Fibroblast of lung (primary cell): ENCODE measurements around the gene SLIT3. TPM values are rescaled to one million over a fixed set of nuclear protein-coding genes. Genes with fewer than 3 reads are reported as not detected.
A peak's percentile ranks its signal among the peaks of the same experiment; 100 is the strongest.

Experiments
- DNase-seq, 2 donors: peaks; one replicate each; pipeline versions ENCODE4 v3.0.0 to v3.0.0-alpha.2; 2010; ENCODE audit warnings: low read depth in 2 of 2
- H2AFZ ChIP-seq: 2 replicates; pipeline ENCODE4 v1.5.1; 2012; ENCODE audit warnings: low read length, control low read depth, inconsistent platforms
- H3K27ac ChIP-seq: 2 replicates; pipeline ENCODE4 v1.5.1; 2011; ENCODE audit warnings: low read length, control low read depth; ENCODE audit not compliant: insufficient read depth
- H3K27me3 ChIP-seq: 2 replicates; pipeline ENCODE4 v1.5.1; 2011; ENCODE audit warnings: mild to moderate bottlenecking, low read length; ENCODE audit not compliant: control insufficient read depth, insufficient read depth
- H3K36me3 ChIP-seq: 2 replicates; pipeline ENCODE4 v1.5.1; 2011; ENCODE audit warnings: low read length; ENCODE audit not compliant: control insufficient read depth, insufficient read depth
- H3K4me1 ChIP-seq: 2 replicates; pipeline ENCODE4 v1.5.1; 2011; ENCODE audit warnings: low read length; ENCODE audit not compliant: control insufficient read depth, insufficient read depth; ENCODE audit errors: extremely low read depth
- H3K4me2 ChIP-seq: 2 replicates; pipeline ENCODE4 v1.5.1; 2011; ENCODE audit warnings: low read length, control low read depth; ENCODE audit not compliant: insufficient read depth; ENCODE audit errors: extremely low read depth
- H3K4me3 ChIP-seq, 4 experiments: fragments of 200-600 bp in 1 of 4; sonication (generic) in 1 of 4; replicated peaks in 1 of 4; 2 replicates each; pipeline ENCODE4 v1.5.1; 2011 to 2016; ENCODE audit warnings: low read length in 4 of 4, low read depth in 3 of 4, mild to moderate bottlenecking in 3 of 4, control low read depth in 2 of 4, inconsistent platforms in 1 of 4, mixed read lengths in 1 of 4; ENCODE audit not compliant: insufficient read depth in 1 of 4; ENCODE audit errors: control extremely low read depth in 1 of 4
- H3K79me2 ChIP-seq: 2 replicates; pipeline ENCODE4 v1.5.1; 2012; ENCODE audit warnings: mild to moderate bottlenecking, low read length, inconsistent platforms; ENCODE audit not compliant: control insufficient read depth, insufficient read depth
- H3K9ac ChIP-seq: 2 replicates; pipeline ENCODE4 v1.5.1; 2011; ENCODE audit warnings: mild to moderate bottlenecking, low read length, control low read depth; ENCODE audit not compliant: insufficient read depth
- H3K9me3 ChIP-seq: 2 replicates; pipeline ENCODE4 v1.5.1; 2012; ENCODE audit warnings: low read depth, low read length; ENCODE audit not compliant: control insufficient read depth, insufficient read depth
- H4K20me1 ChIP-seq: 2 replicates; pipeline ENCODE4 v1.5.1; 2011; ENCODE audit warnings: low read length; ENCODE audit not compliant: control insufficient read depth, insufficient read depth; ENCODE audit errors: extremely low read depth
- EZH2 ChIP-seq: IDR thresholded peaks from 2 replicates; pipeline ENCODE4 v1.5.1; 2012; ENCODE audit warnings: low read length, control low read depth, mild to moderate bottlenecking; ENCODE audit errors: missing control alignments
- polyA plus RNA-seq, 2 donors: library from polyadenylated mRNA; depleted of rRNA in 1 of 2; stranded (reverse) in 1 of 2; unstranded in 1 of 2; fragments of >200 nt; gene quantifications; 2 replicates each; pipeline ENCODE4 v1.2.1, GENCODE V29; 2011 to 2012; ENCODE audit warnings: missing spikeins in 1 of 2
- total RNA-seq: library from RNA; depleted of rRNA; stranded (reverse); fragments of >200 nt; gene quantifications from 2 replicates; pipeline ENCODE4 v1.2.1, GENCODE V29; 2014
- TF ChIP-seq, protein P1 (sequence below), 2 donors: IDR thresholded peaks in 1 of 2; conservative IDR thresholded peaks in 1 of 2; 1 replicate in 1 of 2; 2 replicates in 1 of 2; pipeline ENCODE4 v1.5.1; 2011 to 2012; ENCODE audit warnings: low read length in 2 of 2, control low read depth in 1 of 2, inconsistent platforms in 1 of 2, low read depth in 1 of 2, mild to moderate bottlenecking in 1 of 2

The SLIT3 gene
- total and polyA plus RNA-seq, 2 donors (not counting 1 experiment from before 2014, with no cell fraction given), result 1.6 to 4.6 TPM

DNA sequence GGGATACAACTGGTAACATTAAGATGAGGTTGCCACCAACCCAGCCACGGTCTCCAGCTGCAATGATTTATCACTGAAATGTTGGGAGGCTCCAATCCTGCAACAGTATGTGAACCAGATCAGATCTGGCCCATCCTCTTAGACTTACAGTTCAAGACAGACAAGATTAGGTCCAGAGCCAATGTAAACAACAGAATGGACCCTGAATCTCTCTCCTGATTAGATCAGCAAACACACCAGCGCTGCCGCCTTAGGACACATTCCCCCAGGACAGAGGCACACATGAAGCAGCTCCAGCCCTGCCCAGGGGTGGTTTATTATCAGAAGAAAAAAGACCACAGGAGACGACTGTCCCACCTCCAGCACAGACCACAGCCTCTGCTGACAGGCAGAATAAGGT is 82.1 kb downstream of the SLIT3 start:
- Histone ChIP-seq H3K4me1 (no peaks in the 10 kb centered on the region), H3K4me2 (no peak overlapping the region), H3K36me3 (no peaks in the 10 kb centered on the region), H3K9ac (no peak overlapping the region), H3K79me2 (no peaks in the 10 kb centered on the region), H3K27me3 (no peaks in the 10 kb centered on the region), H3K9me3 (no peaks in the 10 kb centered on the region), H3K4me3 (no peak overlapping the region), H2AFZ (no peak overlapping the region), H3K27ac (no peak overlapping the region), H4K20me1 (no peaks in the 10 kb centered on the region)
- TF ChIP-seq EZH2, result no peak
- TF ChIP-seq, protein P1, sequence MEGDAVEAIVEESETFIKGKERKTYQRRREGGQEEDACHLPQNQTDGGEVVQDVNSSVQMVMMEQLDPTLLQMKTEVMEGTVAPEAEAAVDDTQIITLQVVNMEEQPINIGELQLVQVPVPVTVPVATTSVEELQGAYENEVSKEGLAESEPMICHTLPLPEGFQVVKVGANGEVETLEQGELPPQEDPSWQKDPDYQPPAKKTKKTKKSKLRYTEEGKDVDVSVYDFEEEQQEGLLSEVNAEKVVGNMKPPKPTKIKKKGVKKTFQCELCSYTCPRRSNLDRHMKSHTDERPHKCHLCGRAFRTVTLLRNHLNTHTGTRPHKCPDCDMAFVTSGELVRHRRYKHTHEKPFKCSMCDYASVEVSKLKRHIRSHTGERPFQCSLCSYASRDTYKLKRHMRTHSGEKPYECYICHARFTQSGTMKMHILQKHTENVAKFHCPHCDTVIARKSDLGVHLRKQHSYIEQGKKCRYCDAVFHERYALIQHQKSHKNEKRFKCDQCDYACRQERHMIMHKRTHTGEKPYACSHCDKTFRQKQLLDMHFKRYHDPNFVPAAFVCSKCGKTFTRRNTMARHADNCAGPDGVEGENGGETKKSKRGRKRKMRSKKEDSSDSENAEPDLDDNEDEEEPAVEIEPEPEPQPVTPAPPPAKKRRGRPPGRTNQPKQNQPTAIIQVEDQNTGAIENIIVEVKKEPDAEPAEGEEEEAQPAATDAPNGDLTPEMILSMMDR (conservative IDR thresholded peaks at IDR 0.05 in 1 of 2, IDR thresholded peaks at IDR 0.05 in 1 of 2; ENCODE audit: low read depth in 1 of 2, low read length in 2 of 2), result no peak
- peak in 1 of 2 donors; percentile 25 for DNase-seq

DNA sequence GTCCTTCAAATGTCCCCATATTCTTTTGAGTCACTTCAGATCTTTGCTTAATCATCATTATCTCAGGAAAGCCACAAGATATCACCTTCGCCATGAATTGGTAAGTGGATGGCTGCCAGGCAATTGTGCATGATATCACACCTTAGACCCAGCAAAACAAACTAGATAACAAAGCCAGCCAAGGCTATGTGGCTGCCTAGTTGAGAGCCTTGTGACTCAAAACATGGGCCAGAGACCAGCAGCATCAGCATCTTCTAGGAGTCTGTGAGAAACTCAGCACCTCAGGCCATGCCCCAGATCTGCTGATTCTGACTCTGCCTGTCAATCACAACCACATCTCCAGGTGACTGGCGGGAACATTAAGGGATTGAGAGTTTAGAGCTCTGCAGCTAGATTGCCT is 82.8 kb downstream of the SLIT3 start:
- H3K79me2 ChIP-seq, result no peaks in the 10 kb centered on the region
- H3K9me3 ChIP-seq, result no peaks in the 10 kb centered on the region
- no peaks in the 10 kb centered on the region for H3K36me3 ChIP-seq
- no peak for TF ChIP-seq EZH2
- TF ChIP-seq, protein P1 (conservative IDR thresholded peaks at IDR 0.05 in 1 of 2, IDR thresholded peaks at IDR 0.05 in 1 of 2; ENCODE audit: low read depth in 1 of 2, low read length in 2 of 2), result no peak
- DNase-seq, result no peak
- no peaks in the 10 kb centered on the region for H3K27me3 ChIP-seq
- H3K4me2 ChIP-seq, result no peak overlapping the region
- H3K27ac ChIP-seq, result no peak overlapping the region
- no peak overlapping the region for H2AFZ ChIP-seq
- no peak overlapping the region for H3K9ac ChIP-seq
- no peaks in the 10 kb centered on the region for H3K4me1 ChIP-seq
- H4K20me1 ChIP-seq, result no peaks in the 10 kb centered on the region
- H3K4me3 ChIP-seq, result no peak overlapping the region

DNA sequence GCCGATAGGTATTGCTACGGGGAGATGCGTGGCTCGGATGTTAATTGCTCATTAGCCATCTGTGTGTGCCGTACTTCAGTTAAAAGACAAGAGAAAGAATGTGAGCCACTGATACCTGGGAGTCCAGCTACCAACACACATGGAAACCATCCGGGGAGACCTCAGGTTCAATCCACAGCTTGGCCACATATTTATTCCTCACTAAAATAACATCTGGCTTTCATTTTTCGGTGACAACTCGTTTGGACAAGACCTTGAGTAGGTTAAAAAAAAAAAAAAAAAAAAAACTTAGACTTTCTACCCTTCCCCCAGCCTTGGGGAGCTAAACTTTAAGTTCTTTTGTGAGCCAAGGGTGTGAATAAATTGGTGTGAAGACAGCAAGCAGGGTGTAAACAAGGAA is 84.1 kb downstream of the SLIT3 start:
- H3K4me3 ChIP-seq, result no peak overlapping the region
- H3K36me3 ChIP-seq, result no peaks in the 10 kb centered on the region
- no peak overlapping the region for H3K9ac ChIP-seq
- H2AFZ ChIP-seq, result no peak overlapping the region
- H3K4me2 ChIP-seq, result no peak overlapping the region
- H3K9me3 ChIP-seq, result no peaks in the 10 kb centered on the region
- H4K20me1 ChIP-seq, result no peaks in the 10 kb centered on the region
- no peak overlapping the region for H3K27ac ChIP-seq
- H3K4me1 ChIP-seq, result no peaks in the 10 kb centered on the region
- TF ChIP-seq, protein P1 (conservative IDR thresholded peaks at IDR 0.05 in 1 of 2, IDR thresholded peaks at IDR 0.05 in 1 of 2; ENCODE audit: low read depth in 1 of 2, low read length in 2 of 2), result no peak
- TF ChIP-seq EZH2, result no peak
- no peaks in the 10 kb centered on the region for H3K27me3 ChIP-seq
- no peak for DNase-seq
- H3K79me2 ChIP-seq, result no peaks in the 10 kb centered on the region
